ENCODE data around the gene NCKAP5L. TPM values are rescaled to one million over a fixed set of nuclear protein-coding genes. Genes with fewer than 3 reads are reported as not detected.

The NCKAP5L gene
- total and polyA plus RNA-seq, 2 donors (not counting 1 experiment from before 2014, with no cell fraction given) = 3.9 to 14.2 TPM

DNA sequence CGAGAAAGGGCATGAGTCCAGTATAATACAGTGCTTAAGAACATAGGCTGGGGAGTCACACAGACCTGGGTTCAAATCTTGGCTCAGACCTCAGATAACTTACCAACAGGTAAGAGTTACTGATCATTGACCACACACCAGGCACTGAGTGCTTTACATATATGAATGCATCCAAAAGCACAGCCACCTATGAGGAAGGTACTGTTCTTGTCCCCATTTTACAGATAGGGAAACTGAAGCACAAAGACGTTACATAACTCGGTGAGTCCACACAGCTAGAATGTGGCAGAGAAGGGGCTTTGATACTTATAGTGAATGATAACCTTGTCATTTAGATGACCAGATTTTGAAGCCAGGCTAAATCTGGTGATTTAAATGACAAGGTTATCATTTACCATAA, 47.9 kb upstream of the NCKAP5L start:
- Histone ChIP-seq H3K4me3 (replicated peaks in 1 of 4; ENCODE audit: control extremely low read depth in 1 of 4, insufficient read depth in 1 of 4, low read depth in 3 of 4, low read length in 4 of 4) (no peak overlapping the region), H3K36me3 (ENCODE audit: control insufficient read depth, insufficient read depth, low read length) (no peaks in the 10 kb centered on the region), H3K9ac (ENCODE audit: insufficient read depth, low read length) (no peak overlapping the region), H3K27ac (ENCODE audit: insufficient read depth, low read length) (no peak overlapping the region), H3K4me1 (ENCODE audit: control insufficient read depth, extremely low read depth, insufficient read depth, low read length) (no peaks in the 10 kb centered on the region), H4K20me1 (ENCODE audit: control insufficient read depth, extremely low read depth, insufficient read depth, low read length) (no peaks in the 10 kb centered on the region), H3K79me2 (ENCODE audit: control insufficient read depth, insufficient read depth, low read length) (no peaks in the 10 kb centered on the region), H3K27me3 (ENCODE audit: control insufficient read depth, insufficient read depth, low read length) (peaks cover 3% of the 10 kb centered on the region), H3K4me2 (ENCODE audit: extremely low read depth, insufficient read depth, low read length) (no peak overlapping the region), H3K9me3 (ENCODE audit: control insufficient read depth, insufficient read depth, low read depth, low read length) (no peaks in the 10 kb centered on the region), H2AFZ (ENCODE audit: low read length) (no peak overlapping the region)
- TF ChIP-seq, protein P1, sequence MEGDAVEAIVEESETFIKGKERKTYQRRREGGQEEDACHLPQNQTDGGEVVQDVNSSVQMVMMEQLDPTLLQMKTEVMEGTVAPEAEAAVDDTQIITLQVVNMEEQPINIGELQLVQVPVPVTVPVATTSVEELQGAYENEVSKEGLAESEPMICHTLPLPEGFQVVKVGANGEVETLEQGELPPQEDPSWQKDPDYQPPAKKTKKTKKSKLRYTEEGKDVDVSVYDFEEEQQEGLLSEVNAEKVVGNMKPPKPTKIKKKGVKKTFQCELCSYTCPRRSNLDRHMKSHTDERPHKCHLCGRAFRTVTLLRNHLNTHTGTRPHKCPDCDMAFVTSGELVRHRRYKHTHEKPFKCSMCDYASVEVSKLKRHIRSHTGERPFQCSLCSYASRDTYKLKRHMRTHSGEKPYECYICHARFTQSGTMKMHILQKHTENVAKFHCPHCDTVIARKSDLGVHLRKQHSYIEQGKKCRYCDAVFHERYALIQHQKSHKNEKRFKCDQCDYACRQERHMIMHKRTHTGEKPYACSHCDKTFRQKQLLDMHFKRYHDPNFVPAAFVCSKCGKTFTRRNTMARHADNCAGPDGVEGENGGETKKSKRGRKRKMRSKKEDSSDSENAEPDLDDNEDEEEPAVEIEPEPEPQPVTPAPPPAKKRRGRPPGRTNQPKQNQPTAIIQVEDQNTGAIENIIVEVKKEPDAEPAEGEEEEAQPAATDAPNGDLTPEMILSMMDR (conservative IDR thresholded peaks at IDR 0.05 in 1 of 2, IDR thresholded peaks at IDR 0.05 in 1 of 2; ENCODE audit: low read depth in 1 of 2, low read length in 2 of 2) = no peak
- no peak for TF ChIP-seq EZH2 (IDR thresholded peaks at IDR 0.05; ENCODE audit: low read length, missing control alignments)
- DNase-seq (ENCODE audit: low read depth in 2 of 2) = no peak

DNA sequence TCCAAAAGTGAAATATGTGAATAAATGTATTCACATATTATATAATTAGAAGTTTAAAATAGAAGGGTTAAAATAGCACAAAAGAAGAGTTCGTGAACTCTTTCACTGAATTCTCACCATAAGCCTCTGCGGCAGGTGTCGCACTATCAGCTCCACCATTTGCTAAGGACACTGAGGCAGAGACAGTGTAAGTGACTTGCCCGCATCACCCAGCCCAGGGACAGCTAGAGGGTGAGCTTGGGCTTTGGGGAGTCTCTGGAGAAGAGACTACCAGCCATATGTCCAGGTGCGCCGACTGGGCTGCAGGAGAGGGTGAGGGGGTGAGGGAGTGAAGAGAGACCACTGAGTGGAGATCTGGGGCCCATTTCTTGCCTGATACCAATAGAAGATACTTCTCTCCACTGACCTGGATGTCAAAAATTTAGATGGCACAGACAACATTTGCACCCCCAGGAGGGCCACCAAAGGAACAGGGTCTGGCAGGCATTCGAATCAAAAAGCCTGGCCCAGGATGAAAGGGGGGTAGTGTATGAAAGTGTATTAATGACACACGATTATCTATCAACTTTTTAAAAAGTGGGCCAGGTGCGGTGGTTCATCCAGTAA, 47.0 kb upstream of the NCKAP5L start:
- Histone ChIP-seq H3K9me3 (ENCODE audit: control insufficient read depth, insufficient read depth, low read depth, low read length) (no peaks in the 10 kb centered on the region), H3K36me3 (ENCODE audit: control insufficient read depth, insufficient read depth, low read length) (no peaks in the 10 kb centered on the region), H3K27ac (ENCODE audit: insufficient read depth, low read length) (no peak overlapping the region), H3K4me3 (replicated peaks in 1 of 4; ENCODE audit: control extremely low read depth in 1 of 4, insufficient read depth in 1 of 4, low read depth in 3 of 4, low read length in 4 of 4) (no peak overlapping the region), H2AFZ (ENCODE audit: low read length) (no peak overlapping the region), H3K4me2 (ENCODE audit: extremely low read depth, insufficient read depth, low read length) (no peak overlapping the region), H3K9ac (ENCODE audit: insufficient read depth, low read length) (no peak overlapping the region), H4K20me1 (ENCODE audit: control insufficient read depth, extremely low read depth, insufficient read depth, low read length) (no peaks in the 10 kb centered on the region), H3K4me1 (ENCODE audit: control insufficient read depth, extremely low read depth, insufficient read depth, low read length) (no peaks in the 10 kb centered on the region), H3K79me2 (ENCODE audit: control insufficient read depth, insufficient read depth, low read length) (no peaks in the 10 kb centered on the region), H3K27me3 (ENCODE audit: control insufficient read depth, insufficient read depth, low read length) (peaks cover 3% of the 10 kb centered on the region)
- no peak for DNase-seq (ENCODE audit: low read depth in 2 of 2)
- TF ChIP-seq, protein P1 (conservative IDR thresholded peaks at IDR 0.05 in 1 of 2, IDR thresholded peaks at IDR 0.05 in 1 of 2; ENCODE audit: low read depth in 1 of 2, low read length in 2 of 2) = no peak
- no peak for TF ChIP-seq EZH2 (IDR thresholded peaks at IDR 0.05; ENCODE audit: low read length, missing control alignments)

DNA sequence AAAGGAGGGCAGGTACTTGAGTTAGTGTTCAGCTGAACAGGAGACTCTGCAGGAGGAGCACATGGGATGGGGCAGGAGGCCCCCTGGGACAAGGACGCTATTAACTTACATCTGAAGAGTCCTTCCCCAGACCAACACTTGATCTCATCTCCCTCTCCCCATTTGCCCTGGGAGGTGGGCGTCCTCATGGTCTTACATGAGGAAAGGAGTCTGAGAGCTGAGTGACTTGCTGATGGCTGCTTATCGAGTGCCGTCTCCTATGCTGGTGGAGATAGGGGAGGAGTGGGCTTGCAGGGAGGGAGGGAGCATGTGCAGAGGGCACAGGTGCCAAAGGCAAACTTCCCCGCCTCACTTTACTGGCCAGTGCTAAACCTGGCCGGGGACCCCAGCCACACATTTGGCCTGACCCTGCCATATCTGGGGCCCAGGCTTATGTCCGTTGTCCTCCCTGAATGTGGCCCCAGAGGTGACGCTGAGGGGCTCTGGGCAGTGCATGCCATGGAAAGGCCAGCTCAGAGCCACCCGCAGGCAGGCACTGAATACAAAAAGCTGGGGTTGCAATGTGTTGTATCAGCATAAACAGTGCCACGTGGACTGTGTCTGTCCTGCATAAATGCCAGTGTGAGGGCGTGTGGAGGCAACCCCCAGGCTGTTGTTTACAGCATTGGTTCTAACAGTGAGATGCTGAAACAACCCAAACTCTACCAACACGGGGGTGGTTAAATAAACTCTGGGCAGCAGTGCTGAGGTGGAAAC, 46.1 kb upstream of the NCKAP5L start:
- Histone ChIP-seq H3K36me3 (ENCODE audit: control insufficient read depth, insufficient read depth, low read length) (no peaks in the 10 kb centered on the region), H3K4me1 (ENCODE audit: control insufficient read depth, extremely low read depth, insufficient read depth, low read length) (peaks cover 5% of the 10 kb centered on the region), H3K79me2 (ENCODE audit: control insufficient read depth, insufficient read depth, low read length) (no peaks in the 10 kb centered on the region), H3K27ac (ENCODE audit: insufficient read depth, low read length) (no peak overlapping the region), H3K4me2 (ENCODE audit: extremely low read depth, insufficient read depth, low read length) (no peak overlapping the region), H3K4me3 (replicated peaks in 1 of 4; ENCODE audit: control extremely low read depth in 1 of 4, insufficient read depth in 1 of 4, low read depth in 3 of 4, low read length in 4 of 4) (no peak overlapping the region), H3K9ac (ENCODE audit: insufficient read depth, low read length) (no peak overlapping the region), H3K9me3 (ENCODE audit: control insufficient read depth, insufficient read depth, low read depth, low read length) (no peaks in the 10 kb centered on the region), H4K20me1 (ENCODE audit: control insufficient read depth, extremely low read depth, insufficient read depth, low read length) (no peaks in the 10 kb centered on the region), H2AFZ (ENCODE audit: low read length) (no peak overlapping the region), H3K27me3 (ENCODE audit: control insufficient read depth, insufficient read depth, low read length) (peaks cover 3% of the 10 kb centered on the region)
- peak in 1 of 2 donors; percentile 34 for DNase-seq (ENCODE audit: low read depth in 2 of 2)
- TF ChIP-seq, protein P1 (conservative IDR thresholded peaks at IDR 0.05 in 1 of 2, IDR thresholded peaks at IDR 0.05 in 1 of 2; ENCODE audit: low read depth in 1 of 2, low read length in 2 of 2) = no peak
- TF ChIP-seq EZH2 (IDR thresholded peaks at IDR 0.05; ENCODE audit: low read length, missing control alignments) = no peak

Measured in fibroblast of lung (primary cell).